ENCODE results near the gene LNPK. TPM values are rescaled to one million over a fixed set of nuclear protein-coding genes. Genes with fewer than 3 reads are reported as not detected.

The LNPK gene
- total RNA-seq, 4 donors from 2014 or later: 23.1 to 36.1 (median 25.8) TPM

GRCh38 chr2:175957845-175958244 lies 44.2 kb downstream of the LNPK start:
- Histone ChIP-seq H3K27ac (no peak overlapping the region), H3K27me3 (no peaks in the 10 kb centered on the region), H3K4me3 (no peak overlapping the region), H3K4me1 (no peaks in the 10 kb centered on the region), H3K36me3 (peaks cover 21% of the 10 kb centered on the region), H3K9me3 (no peaks in the 10 kb centered on the region)
- TF ChIP-seq POLR2AphosphoS5 (IDR thresholded peaks at IDR 0.05) (no peak), CTCF (IDR thresholded peaks at IDR 0.05) (no peak), POLR2A (IDR thresholded peaks at IDR 0.05) (no peak), EP300 (IDR thresholded peaks at IDR 0.05) (no peak)
- no peak for DNase-seq (ENCODE audit: low spot score in 2 of 2)
- no CpG with 5 or more reads among the region's 6 CpGs for WGBS

- no peak for DNase-seq (ENCODE audit: low spot score in 2 of 2)
- no peak for TF ChIP-seq POLR2AphosphoS5 (IDR thresholded peaks at IDR 0.05)
- no peak for TF ChIP-seq EP300 (IDR thresholded peaks at IDR 0.05)
- no peak for TF ChIP-seq CTCF (IDR thresholded peaks at IDR 0.05)
- no peak for TF ChIP-seq POLR2A (IDR thresholded peaks at IDR 0.05)
- Histone ChIP-seq H3K4me1 (no peaks in the 10 kb centered on the region), H3K9me3 (no peaks in the 10 kb centered on the region), H3K27me3 (no peaks in the 10 kb centered on the region), H3K36me3 (peaks cover 21% of the 10 kb centered on the region), H3K27ac (no peak overlapping the region), H3K4me3 (no peak overlapping the region)
- WGBS: 86% methylated on average over 2 of the region's 2 CpGs
Measured at GRCh38 chr2:175955136-175955535, 46.9 kb downstream of the LNPK start.

GRCh38 chr2:175950512-175950911 lies 51.6 kb downstream of the LNPK start:
- peaks cover 5% of the 10 kb centered on the region for H3K36me3 ChIP-seq
- no peak overlapping the region for H3K27ac ChIP-seq
- no peaks in the 10 kb centered on the region for H3K27me3 ChIP-seq
- H3K4me3 ChIP-seq: no peak overlapping the region
- no peaks in the 10 kb centered on the region for H3K4me1 ChIP-seq
- H3K9me3 ChIP-seq: no peaks in the 10 kb centered on the region
- whole genome bisulfite sequencing: 95% methylated on average over 3 of the region's 3 CpGs
- TF ChIP-seq EP300 (IDR thresholded peaks at IDR 0.05): no peak
- TF ChIP-seq CTCF (IDR thresholded peaks at IDR 0.05): no peak
- TF ChIP-seq POLR2A (IDR thresholded peaks at IDR 0.05): no peak
- no peak for TF ChIP-seq POLR2AphosphoS5 (IDR thresholded peaks at IDR 0.05)
- DNase-seq (ENCODE audit: low spot score in 2 of 2): no peak

- H3K27ac ChIP-seq: no peak overlapping the region
- WGBS: 89% methylated on average over 1 of the region's 1 CpG
- DNase-seq (ENCODE audit: low spot score in 2 of 2): no peak
- H3K4me1 ChIP-seq: no peaks in the 10 kb centered on the region
- no peak overlapping the region for H3K4me3 ChIP-seq
- no peaks in the 10 kb centered on the region for H3K27me3 ChIP-seq
- H3K36me3 ChIP-seq: peaks cover 12% of the 10 kb centered on the region
- H3K9me3 ChIP-seq: no peaks in the 10 kb centered on the region
- TF ChIP-seq POLR2A (IDR thresholded peaks at IDR 0.05): no peak
- no peak for TF ChIP-seq EP300 (IDR thresholded peaks at IDR 0.05)
- no peak for TF ChIP-seq POLR2AphosphoS5 (IDR thresholded peaks at IDR 0.05)
- no peak for TF ChIP-seq CTCF (IDR thresholded peaks at IDR 0.05)
Measured at GRCh38 chr2:175948191-175948590, 53.9 kb downstream of the LNPK start.

- no peaks in the 10 kb centered on the region for H3K4me1 ChIP-seq
- no peaks in the 10 kb centered on the region for H3K27me3 ChIP-seq
- H3K36me3 ChIP-seq: peaks cover 12% of the 10 kb centered on the region
- H3K27ac ChIP-seq: no peak overlapping the region
- no peaks in the 10 kb centered on the region for H3K9me3 ChIP-seq
- H3K4me3 ChIP-seq: no peak overlapping the region
- no peak for DNase-seq (ENCODE audit: low spot score in 2 of 2)
- TF ChIP-seq POLR2AphosphoS5 (IDR thresholded peaks at IDR 0.05) (no peak), CTCF (IDR thresholded peaks at IDR 0.05) (no peak), POLR2A (IDR thresholded peaks at IDR 0.05) (no peak), EP300 (IDR thresholded peaks at IDR 0.05) (no peak)
- WGBS: 96% methylated on average over 1 of the region's 1 CpG
Measured at GRCh38 chr2:175947073-175947472, 55.0 kb downstream of the LNPK start.
